IMR-90 (cell line): Measurements from ENCODE around the gene CDH13. TPM values are rescaled to one million over a fixed set of nuclear protein-coding genes. Genes with fewer than 3 reads are reported as not detected.

ENCODE experiments used
- ATAC-seq: fragments of 200-7000 bp; cut with Tn5 transposase; 2 replicates; pipeline ENCODE4 v1.9.1; 2020; ENCODE audit warnings: low read depth, mild to moderate bottlenecking, moderate library complexity
- BruUV-seq: library from RNA; stranded (reverse); fragments of 400-500 nt; replicated peaks from 2 replicates; lab custom pipeline; 2021; lab: Mats Ljungman, UMichigan
- CTCF ChIA-PET: fragments of 300-600 bp; formaldehyde crosslinking; extraction: SDS; loops from one replicate; lab custom pipeline; 2021; ENCODE audit warnings: antibody characterized with exemption; lab: Yijun Ruan, JAX
- POLR2A ChIA-PET: fragments of 300-600 bp; sonication (Branson Sonifier 250); formaldehyde crosslinking; loops from one replicate; lab custom pipeline; 2022; ENCODE audit warnings: antibody characterized with exemption; ENCODE audit not compliant: unreplicated experiment; lab: Charles Lee
- DNase-seq: peaks from one replicate; pipeline ENCODE4 v3.0.0; 2013
- H2AFZ ChIP-seq: replicated peaks from 2 replicates; pipeline ENCODE3; 2013; ENCODE audit warnings: low read length, mild to moderate bottlenecking; ENCODE audit not compliant: poor library complexity
- H2AK5ac ChIP-seq: 2 replicates; pipeline ENCODE4 v1.6.1; 2013; ENCODE audit warnings: low read depth, low read length, inconsistent platforms
- H2AK9ac ChIP-seq: replicated peaks from 2 replicates; pipeline ENCODE3; 2013; ENCODE audit warnings: mild to moderate bottlenecking, low read depth, low read length, moderate library complexity; ENCODE audit not compliant: poor library complexity
- H2BK120ac ChIP-seq: 2 replicates; pipeline ENCODE4 v1.6.1; 2013; ENCODE audit warnings: low read depth, low read length, inconsistent platforms
- H2BK15ac ChIP-seq: 3 replicates; pipeline ENCODE4 v1.6.1; 2013; ENCODE audit warnings: low read depth, low read length, inconsistent platforms
- H2BK20ac ChIP-seq: 2 replicates; pipeline ENCODE4 v1.6.1; 2013; ENCODE audit warnings: low read depth, mild to moderate bottlenecking, inconsistent platforms, low read length, moderate library complexity
- H2BK5ac ChIP-seq: 2 replicates; pipeline ENCODE4 v1.6.1; 2013; ENCODE audit warnings: mild to moderate bottlenecking, low read depth, low read length, inconsistent platforms; ENCODE audit not compliant: poor library complexity, severe bottlenecking
- H3K14ac ChIP-seq: replicated peaks from 2 replicates; pipeline ENCODE4 v1.6.1; 2013; ENCODE audit warnings: low read depth, low read length, inconsistent platforms
- H3K18ac ChIP-seq: 2 replicates; pipeline ENCODE4 v1.6.1; 2013; ENCODE audit warnings: low read depth, low read length, control low read depth
- H3K23ac ChIP-seq: 2 replicates; pipeline ENCODE4 v1.6.1; 2013; ENCODE audit warnings: low read depth, low read length, inconsistent platforms
- H3K27ac ChIP-seq: 2 replicates; pipeline ENCODE4 v1.5.1; 2013; ENCODE audit warnings: mild to moderate bottlenecking, control low read depth, low read length; ENCODE audit not compliant: insufficient read depth
- H3K27me3 ChIP-seq: 2 replicates; pipeline ENCODE4 v1.6.1; 2013; ENCODE audit warnings: low read length; ENCODE audit not compliant: control insufficient read depth, insufficient read depth
- H3K36me3 ChIP-seq: 2 replicates; pipeline ENCODE4 v1.6.1; 2013; ENCODE audit warnings: low read length, mixed read lengths; ENCODE audit not compliant: control insufficient read depth, insufficient read depth
- H3K4ac ChIP-seq: 2 replicates; pipeline ENCODE4 v1.6.1; 2013; ENCODE audit warnings: low read depth, low read length, inconsistent platforms
- H3K4me1 ChIP-seq: 2 replicates; pipeline ENCODE4 v1.6.1; 2013; ENCODE audit warnings: low read length, mixed read lengths; ENCODE audit not compliant: control insufficient read depth, insufficient read depth
- H3K4me2 ChIP-seq: 2 replicates; pipeline ENCODE4 v1.6.1; 2013; ENCODE audit warnings: low read depth, mild to moderate bottlenecking, control low read depth, low read length, moderate library complexity
- H3K4me3 ChIP-seq: 2 replicates; pipeline ENCODE4 v1.5.1; 2013; ENCODE audit warnings: low read depth, mild to moderate bottlenecking, control low read depth, low read length, moderate library complexity; ENCODE audit not compliant: insufficient read depth
- H3K56ac ChIP-seq: 2 replicates; pipeline ENCODE4 v1.6.1; 2013; ENCODE audit warnings: low read length, inconsistent platforms; ENCODE audit not compliant: insufficient read depth; ENCODE audit errors: extremely low read depth
- H3K79me1 ChIP-seq, 2 experiments: 2 replicates each; pipeline ENCODE4 v1.6.1; 2013; ENCODE audit warnings: low read length in 2 of 2, inconsistent platforms in 1 of 2, low read depth in 1 of 2
- H3K9ac ChIP-seq: 2 replicates; pipeline ENCODE4 v1.6.1; 2013; ENCODE audit warnings: low read depth, low read length, control low read depth
- H3K9me1 ChIP-seq: 2 replicates; pipeline ENCODE4 v1.6.1; 2013; ENCODE audit warnings: low read length, inconsistent platforms; ENCODE audit not compliant: insufficient read depth
- H3K9me3 ChIP-seq: 2 replicates; pipeline ENCODE4 v1.6.1; 2013; ENCODE audit warnings: low read length; ENCODE audit not compliant: control insufficient read depth, insufficient read depth
- H4K20me1 ChIP-seq: 2 replicates; pipeline ENCODE4 v1.6.1; 2013; ENCODE audit warnings: low read length, inconsistent platforms; ENCODE audit not compliant: insufficient read depth
- H4K5ac ChIP-seq: 2 replicates; pipeline ENCODE4 v1.6.1; 2013; ENCODE audit warnings: mild to moderate bottlenecking, low read depth, low read length, control low read depth
- H4K8ac ChIP-seq, 2 experiments: 2 replicates each; pipeline ENCODE4 v1.6.1; 2013; ENCODE audit warnings: low read depth in 2 of 2, low read length in 2 of 2, control low read depth in 1 of 2, inconsistent platforms in 1 of 2
- H4K91ac ChIP-seq: 2 replicates; pipeline ENCODE4 v1.6.1; 2013; ENCODE audit warnings: low read depth, low read length, inconsistent platforms; ENCODE audit not compliant: insufficient read depth
- CEBPB ChIP-seq: IDR thresholded peaks from 2 replicates; pipeline ENCODE4 v1.6.1; 2012; ENCODE audit warnings: low read depth, low read length, improper control_type of control experiment
- MAZ ChIP-seq: IDR thresholded peaks from 2 replicates; pipeline ENCODE4 v1.6.1; 2012; ENCODE audit warnings: low read depth, mild to moderate bottlenecking, low read length, improper control_type of control experiment, moderate library complexity, borderline replicate concordance
- NFE2L2 ChIP-seq: fragments of 150-350 bp; IDR thresholded peaks from 2 replicates; pipeline ENCODE4 v1.6.1; 2016; ENCODE audit warnings: low read depth, mild to moderate bottlenecking, low read length
- RAD21 ChIP-seq: IDR thresholded peaks from 2 replicates; pipeline ENCODE4 v1.6.1; 2012; ENCODE audit warnings: low read length, improper control_type of control experiment
- WGBS, 2 experiments: methylation state at CpG; one replicate each; pipeline versions ENCODE4 v1.1.5 to v1.1.7; 2013; ENCODE audit warnings: missing lambda C conversion rate in 2 of 2; ENCODE audit not compliant: insufficient read length in 1 of 2; ENCODE audit errors: extremely low coverage in 2 of 2; 5-methylcytosine and 5-hydroxymethylcytosine counted together
- dilution Hi-C: fragments of 300-500 bp; cut with HindIII; formaldehyde crosslinking; loops from one replicate; pipeline ENCODE4 v1.14.3; 2018; ENCODE audit warnings: low sequenced_read_pairs; ENCODE audit not compliant: unreplicated experiment
- in situ Hi-C: fragments of 300-500 bp; cut with MboI; formaldehyde crosslinking; loops from 3 replicates; pipeline ENCODE4 v1.14.3; 2019; ENCODE audit warnings: low sequenced_read_pairs, inconsistent platforms, mixed read lengths
- intact Hi-C: fragments of 100-400 bp; cut with micrococcal nuclease; formaldehyde crosslinking; loops from 2 replicates; pipeline ENCODE4 v1.10.0; 2022
- polyA plus RNA-seq, 3 experiments: library from polyadenylated mRNA; depleted of rRNA; stranded (reverse); fragments of >200 nt; gene quantifications; 2 replicates each; pipeline ENCODE4 v1.2.3, GENCODE V29; 2012; ENCODE audit warnings: low replicate concordance in 1 of 3
- total RNA-seq: library from RNA; depleted of rRNA; stranded (reverse); fragments of >200 nt; gene quantifications from 2 replicates; pipeline ENCODE4 v1.2.3, GENCODE V29; 2012
- TF ChIP-seq, protein P1 (sequence below): fragments of 150-350 bp; IDR thresholded peaks from 2 replicates; pipeline ENCODE4 v1.6.1; 2016; ENCODE audit warnings: low read depth, mild to moderate bottlenecking, low read length, moderate library complexity, borderline replicate concordance

The CDH13 gene
- total and polyA plus RNA-seq, 2 of the 4 experiments (the other 2 are of a cell fraction) = 61.6 to 74.7 TPM

DNA sequence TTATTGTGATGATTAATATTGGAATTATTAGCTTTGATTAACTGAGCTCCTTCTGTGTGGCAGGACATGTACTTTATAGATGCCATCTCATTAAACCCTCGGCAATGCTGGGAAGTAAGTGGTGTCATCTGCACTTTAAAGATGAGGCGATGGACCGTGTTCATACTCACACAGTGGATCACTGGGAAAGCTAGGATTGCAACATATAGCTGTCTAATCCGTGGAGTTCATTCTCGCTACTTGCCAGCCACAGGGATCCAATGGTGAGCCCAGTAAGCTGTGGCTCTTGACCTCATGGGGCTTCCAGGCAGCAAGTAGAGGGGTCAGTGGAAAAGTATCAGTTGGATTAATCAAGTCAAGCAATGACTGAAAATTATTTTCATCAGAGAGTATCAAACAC lies 587.9 kb downstream of the CDH13 start:
- DNase-seq (peak; percentile 26), ATAC-seq (no peak)
- Histone ChIP-seq H3K56ac (no peak overlapping the region), H2BK5ac (no peak overlapping the region), H3K4me2 (no peak overlapping the region), H4K5ac (no peak overlapping the region), H2AK9ac (no peak overlapping the region), H3K4me1 (no peaks in the 10 kb centered on the region), H3K14ac (no peak overlapping the region), H3K9ac (no peak overlapping the region), H3K23ac (no peak overlapping the region), H4K20me1 (peaks cover 3% of the 10 kb centered on the region; the same call in 1 of the 2 replicates), H3K4me3 (no peak overlapping the region), H3K36me3 (no peaks in the 10 kb centered on the region), H2BK20ac (no peak overlapping the region), H3K79me1 (no peaks in the 10 kb centered on the region), H4K8ac (no peak overlapping the region), H2AK5ac (no peak overlapping the region), H2BK15ac (no peak overlapping the region), H2AFZ (no peak overlapping the region), H2BK120ac (no peak overlapping the region), H3K9me1 (peaks cover 3% of the 10 kb centered on the region; the same call in 1 of the 2 replicates), H4K91ac (no peak overlapping the region), H3K18ac (no peak overlapping the region), H3K4ac (no peak overlapping the region), H3K9me3 (no peaks in the 10 kb centered on the region), H3K27me3 (no peaks in the 10 kb centered on the region), H3K27ac (no peak overlapping the region)
- TF ChIP-seq CEBPB (peak; percentile 74), NFE2L2 (no peak), MAZ (no peak), RAD21 (no peak)
- TF ChIP-seq, protein P1, sequence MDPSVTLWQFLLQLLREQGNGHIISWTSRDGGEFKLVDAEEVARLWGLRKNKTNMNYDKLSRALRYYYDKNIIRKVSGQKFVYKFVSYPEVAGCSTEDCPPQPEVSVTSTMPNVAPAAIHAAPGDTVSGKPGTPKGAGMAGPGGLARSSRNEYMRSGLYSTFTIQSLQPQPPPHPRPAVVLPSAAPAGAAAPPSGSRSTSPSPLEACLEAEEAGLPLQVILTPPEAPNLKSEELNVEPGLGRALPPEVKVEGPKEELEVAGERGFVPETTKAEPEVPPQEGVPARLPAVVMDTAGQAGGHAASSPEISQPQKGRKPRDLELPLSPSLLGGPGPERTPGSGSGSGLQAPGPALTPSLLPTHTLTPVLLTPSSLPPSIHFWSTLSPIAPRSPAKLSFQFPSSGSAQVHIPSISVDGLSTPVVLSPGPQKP = no peak
- 80% methylated on average over 4 of the region's 5 CpGs; no CpG with 5 or more reads in 1 of the 2 experiments for WGBS, 2 experiments
- intact Hi-C loops (loop anchor here (1.0 to 10.0 kb wide), 8 partner anchors 102 to 951 kb away; no protein-coding TSS in a partner anchor), dilution Hi-C loops (no loop called here), in situ Hi-C loops (loop anchor here (5.0 to 10.0 kb wide), 2 partner anchors 590 to 952 kb away; partner anchors contain the start of gene CDH13)
- ChIA-PET CTCF (interaction anchor here (0.6 to 1.3 kb wide), 3 partner anchors 10 to 611 kb away, joined by 3 to 5 read pairs (median 4); no protein-coding TSS in a partner anchor), POLR2A (no interaction called here)
- BruUV-seq = no TSS peak
